Progenitor cell of endocrine pancreas (in vitro differentiated cells): ENCODE data around the gene MXRA5. TPM values are rescaled to one million over a fixed set of nuclear protein-coding genes. Genes with fewer than 3 reads are reported as not detected.
"Not testable (repeated sequence)": the region's sequence is repeated elsewhere in the genome, so short reads cannot be mapped to it uniquely, and the experiment has no call there.

Experiments
- DNase-seq: peaks from one replicate; pipeline ENCODE4 v3.0.0; 2021; ENCODE audit warnings: low spot score; ENCODE audit not compliant: unreplicated experiment
- H3K27ac Mint-ChIP-seq: 2 replicates; pipeline ENCODE4 v1.8.0; 2021; ENCODE audit warnings: mild to moderate bottlenecking, moderate library complexity, mixed read lengths
- H3K27me3 Mint-ChIP-seq: 2 replicates; pipeline ENCODE4 v1.8.0; 2021; ENCODE audit warnings: mixed read lengths
- H3K36me3 Mint-ChIP-seq: 2 replicates; pipeline ENCODE4 v1.8.0; 2022; ENCODE audit warnings: mixed read lengths; ENCODE audit not compliant: insufficient read depth
- H3K4me1 Mint-ChIP-seq: 2 replicates; pipeline ENCODE4 v1.8.0; 2021; ENCODE audit warnings: low read depth, mixed read lengths
- H3K4me3 Mint-ChIP-seq: 2 replicates; pipeline ENCODE4 v1.8.0; 2021; ENCODE audit warnings: low read depth, mild to moderate bottlenecking, moderate library complexity, mixed read lengths
- H3K9me3 Mint-ChIP-seq: 2 replicates; pipeline ENCODE4 v1.8.0; 2021; ENCODE audit warnings: low read depth, mixed read lengths
- total RNA-seq: library from RNA; stranded (reverse); gene quantifications from 2 replicates; pipeline ENCODE4 v1.2.1, GENCODE V29; 2021
- TF ChIP-seq, protein P1 (sequence below): fragments of 200-600 bp; sonication (generic); IDR thresholded peaks from one replicate; pipeline ENCODE4 v1.5.0; 2021; ENCODE audit warnings: antibody characterized with exemption, mild to moderate bottlenecking; ENCODE audit not compliant: unreplicated experiment

MXRA5 gene
- total RNA-seq, 1 donor from 2014 or later = 2.0 TPM

DNA sequence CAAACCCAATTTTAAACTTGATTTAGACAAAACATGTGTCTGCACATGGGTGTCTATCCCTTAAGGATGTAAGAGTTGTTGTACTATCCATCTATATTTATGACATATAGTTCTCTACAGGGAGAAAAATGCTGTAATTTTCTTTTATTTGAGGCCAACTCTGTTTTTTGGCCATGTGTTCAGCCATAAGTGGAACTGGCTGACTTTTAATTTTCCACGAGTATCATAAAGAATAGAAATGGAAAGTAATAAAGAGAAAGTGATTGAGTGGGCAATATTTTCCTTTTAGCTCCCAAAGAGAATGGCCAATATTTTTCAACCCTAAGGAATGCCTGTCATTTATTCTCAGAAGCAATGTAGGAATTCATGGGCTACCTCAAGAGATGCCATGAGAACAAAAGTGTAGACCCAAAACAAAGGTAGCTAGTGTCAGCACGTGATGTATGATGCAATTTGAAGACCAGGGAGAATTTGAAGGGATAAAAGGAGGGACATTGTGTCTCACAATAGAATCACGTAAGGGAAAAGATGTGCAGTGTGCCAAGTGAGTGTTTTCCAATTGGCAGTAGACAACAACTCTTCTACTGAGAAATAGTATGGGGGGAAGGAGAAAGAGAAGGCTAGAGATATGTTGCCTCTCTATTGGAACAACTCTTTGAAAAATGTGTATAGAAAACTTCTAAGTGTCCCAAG lies 27.8 kb upstream of the MXRA5 start:
- no peak for DNase-seq
- TF ChIP-seq, protein P1, sequence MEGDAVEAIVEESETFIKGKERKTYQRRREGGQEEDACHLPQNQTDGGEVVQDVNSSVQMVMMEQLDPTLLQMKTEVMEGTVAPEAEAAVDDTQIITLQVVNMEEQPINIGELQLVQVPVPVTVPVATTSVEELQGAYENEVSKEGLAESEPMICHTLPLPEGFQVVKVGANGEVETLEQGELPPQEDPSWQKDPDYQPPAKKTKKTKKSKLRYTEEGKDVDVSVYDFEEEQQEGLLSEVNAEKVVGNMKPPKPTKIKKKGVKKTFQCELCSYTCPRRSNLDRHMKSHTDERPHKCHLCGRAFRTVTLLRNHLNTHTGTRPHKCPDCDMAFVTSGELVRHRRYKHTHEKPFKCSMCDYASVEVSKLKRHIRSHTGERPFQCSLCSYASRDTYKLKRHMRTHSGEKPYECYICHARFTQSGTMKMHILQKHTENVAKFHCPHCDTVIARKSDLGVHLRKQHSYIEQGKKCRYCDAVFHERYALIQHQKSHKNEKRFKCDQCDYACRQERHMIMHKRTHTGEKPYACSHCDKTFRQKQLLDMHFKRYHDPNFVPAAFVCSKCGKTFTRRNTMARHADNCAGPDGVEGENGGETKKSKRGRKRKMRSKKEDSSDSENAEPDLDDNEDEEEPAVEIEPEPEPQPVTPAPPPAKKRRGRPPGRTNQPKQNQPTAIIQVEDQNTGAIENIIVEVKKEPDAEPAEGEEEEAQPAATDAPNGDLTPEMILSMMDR = no peak
- Mint-ChIP-seq H3K9me3 (no peaks in the 10 kb centered on the region), H3K36me3 (no peaks in the 10 kb centered on the region), H3K27me3 (no peaks in the 10 kb centered on the region), H3K4me1 (no peaks in the 10 kb centered on the region), H3K27ac (no peak overlapping the region), H3K4me3 (no peak overlapping the region)

DNA sequence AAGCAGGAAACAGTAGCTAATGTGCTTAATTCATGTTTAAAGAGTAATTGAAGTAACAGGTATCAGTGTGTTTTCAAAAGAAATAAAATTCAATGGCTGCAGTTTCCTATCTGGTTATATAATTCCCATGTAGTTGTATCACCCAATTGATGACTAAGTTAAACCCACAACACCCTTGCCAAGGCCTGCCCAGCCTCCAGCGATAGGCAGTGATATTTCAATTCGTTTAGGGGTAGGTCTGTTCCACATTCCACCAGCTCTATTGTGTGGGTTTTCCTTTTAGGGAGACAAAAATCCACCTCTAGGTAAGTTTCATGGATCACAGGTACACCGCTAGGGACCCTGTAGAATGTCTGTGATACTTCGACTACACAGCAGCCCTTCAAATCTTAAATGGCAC lies 24.7 kb upstream of the MXRA5 start:
- Mint-ChIP-seq H3K4me1 (no peaks in the 10 kb centered on the region), H3K36me3 (no peaks in the 10 kb centered on the region), H3K27ac (no peak overlapping the region), H3K4me3 (no peak overlapping the region), H3K9me3 (no peaks in the 10 kb centered on the region), H3K27me3 (no peaks in the 10 kb centered on the region)
- TF ChIP-seq, protein P1 = no peak
- no peak for DNase-seq

DNA sequence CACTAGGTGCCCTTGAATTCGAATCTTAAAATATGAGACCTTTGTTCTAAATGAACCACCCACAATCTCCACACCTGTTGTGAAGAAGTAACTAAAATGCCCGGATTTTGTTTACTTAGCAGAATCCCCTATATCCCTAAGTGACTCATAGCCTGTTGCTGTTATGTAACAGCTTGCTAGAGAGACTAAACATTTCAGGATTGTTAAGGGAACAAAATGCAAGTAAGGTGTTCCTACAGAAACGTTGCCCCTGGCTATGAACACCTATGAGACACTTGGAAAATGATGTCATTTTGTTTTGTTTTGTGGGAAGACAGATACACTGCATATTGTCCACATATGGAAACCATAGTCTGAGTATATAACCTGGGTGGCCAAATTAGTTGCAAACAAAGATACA lies 24.2 kb upstream of the MXRA5 start:
- H3K27me3 Mint-ChIP-seq = no peaks in the 10 kb centered on the region
- no peak for DNase-seq
- no peaks in the 10 kb centered on the region for H3K9me3 Mint-ChIP-seq
- TF ChIP-seq, protein P1 = no peak
- no peaks in the 10 kb centered on the region for H3K36me3 Mint-ChIP-seq
- no peak overlapping the region for H3K4me3 Mint-ChIP-seq
- H3K27ac Mint-ChIP-seq = no peak overlapping the region
- H3K4me1 Mint-ChIP-seq = no peaks in the 10 kb centered on the region

DNA sequence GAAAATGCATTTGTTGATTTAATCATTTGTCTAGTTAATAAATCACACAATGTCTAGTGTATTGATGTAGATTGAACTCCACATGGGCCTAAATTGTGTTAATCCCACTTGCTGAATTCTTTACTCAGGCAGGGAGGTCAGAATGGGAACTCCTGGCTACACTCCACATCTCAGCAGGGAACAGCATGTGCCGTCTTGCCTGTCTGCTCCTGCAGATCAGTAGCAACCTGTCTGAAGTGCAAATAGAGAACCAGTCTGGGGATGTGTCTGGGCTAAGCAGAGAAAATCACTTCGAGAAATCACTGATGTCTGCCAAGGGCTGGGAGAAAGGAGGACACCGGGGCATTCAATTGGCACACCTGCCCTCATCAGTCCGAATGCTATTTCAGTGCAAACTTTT lies 16.5 kb upstream of the MXRA5 start:
- Mint-ChIP-seq H3K27ac (no peak overlapping the region), H3K4me1 (no peaks in the 10 kb centered on the region)

DNA sequence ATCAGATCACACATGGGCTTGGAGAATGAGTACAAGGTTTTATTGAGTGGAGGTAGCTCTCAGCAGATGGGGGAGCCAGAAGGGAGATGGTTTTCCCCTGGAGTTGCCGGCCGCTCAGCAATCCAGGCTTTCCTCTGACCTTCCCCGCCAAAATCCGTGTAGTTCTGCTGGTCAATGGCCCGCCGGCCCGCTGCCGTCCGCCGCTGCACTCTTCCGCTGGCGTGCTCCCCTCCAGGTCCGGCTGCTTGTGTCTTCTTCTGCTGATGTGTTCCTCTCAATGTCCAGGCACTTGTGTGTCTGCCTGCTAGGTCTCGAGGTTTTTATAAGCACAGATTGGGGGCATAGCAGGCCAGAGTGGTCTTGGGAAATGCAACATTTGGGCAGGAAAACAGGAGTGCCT lies 14.4 kb upstream of the MXRA5 start:
- no peaks in the 10 kb centered on the region for H3K9me3 Mint-ChIP-seq
- no peaks in the 10 kb centered on the region for H3K36me3 Mint-ChIP-seq
- no peak overlapping the region for H3K4me3 Mint-ChIP-seq
- H3K27me3 Mint-ChIP-seq = no peaks in the 10 kb centered on the region
- TF ChIP-seq, protein P1 = no peak
- H3K4me1 Mint-ChIP-seq = no peaks in the 10 kb centered on the region
- no peak overlapping the region for H3K27ac Mint-ChIP-seq
- DNase-seq = no peak

More for the DNA sequence above, 16.5 kb upstream of the MXRA5 start:
- Mint-ChIP-seq H3K4me3 (no peak overlapping the region), H3K9me3 (no peaks in the 10 kb centered on the region), H3K36me3 (no peaks in the 10 kb centered on the region), H3K27me3 (no peaks in the 10 kb centered on the region)
- TF ChIP-seq, protein P1 = no peak
- DNase-seq = no peak

DNA sequence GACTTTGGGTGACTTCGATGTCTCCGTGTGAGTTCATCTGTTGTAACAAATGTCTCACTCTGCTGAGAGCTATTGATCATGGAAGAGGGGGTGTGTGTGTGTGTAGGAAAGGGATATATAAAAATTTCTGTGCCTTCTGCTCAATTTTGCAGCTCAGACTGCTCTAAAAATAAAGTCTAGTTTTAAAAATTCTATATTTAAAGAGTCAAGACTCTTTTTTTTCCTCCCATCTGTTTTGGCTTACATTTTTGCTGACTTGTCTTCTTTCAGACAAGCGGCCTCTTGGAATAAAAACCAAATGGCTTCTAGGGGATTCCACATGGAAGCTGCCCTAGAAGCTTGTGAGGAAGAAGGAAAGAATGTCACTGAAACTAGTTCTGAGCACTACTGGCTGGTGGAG lies 6.3 kb upstream of the MXRA5 start:
- not testable (repeated sequence) for H3K9me3 Mint-ChIP-seq, H3K4me1 Mint-ChIP-seq, H3K4me3 Mint-ChIP-seq, H3K36me3 Mint-ChIP-seq, DNase-seq, H3K27ac Mint-ChIP-seq
- H3K27me3 Mint-ChIP-seq = peaks cover 28% of the 10 kb centered on the region
